Measurements from ENCODE around the gene FMOD.

DNA sequence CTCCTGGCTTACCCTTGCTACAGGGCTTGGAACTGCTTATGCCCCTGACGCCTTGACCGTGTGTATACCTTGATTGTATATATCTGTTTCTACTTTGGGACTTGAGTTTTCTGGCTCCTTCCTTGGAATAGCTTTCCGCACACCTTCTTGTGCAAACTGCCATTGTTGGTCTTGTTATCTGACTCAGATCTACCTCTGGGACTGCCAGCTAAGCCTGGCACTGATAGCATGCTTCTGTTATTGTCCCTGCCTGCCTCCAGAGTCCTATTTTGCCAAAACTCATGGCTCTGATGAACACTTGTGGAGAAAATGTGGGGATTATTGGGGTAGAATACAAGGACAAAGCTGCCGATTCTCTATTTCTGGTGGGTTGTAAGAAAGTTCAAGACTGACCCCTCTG, 15.4 kb downstream of the FMOD start:
- TF ChIP-seq GATA2 (IDR thresholded peaks at IDR 0.05; ENCODE audit: low read depth, low read length) (no peak), GATA3 (IDR thresholded peaks at IDR 0.05; ENCODE audit: low read depth, low read length) (no peak)

Data from SH-SY5Y (cell line).